ENCODE measurements around the gene CDK10.
"Not testable (repeated sequence)": the region's sequence is repeated elsewhere in the genome, so short reads cannot be mapped to it uniquely, and the experiment has no call there.

The CDK10 gene, protein sequence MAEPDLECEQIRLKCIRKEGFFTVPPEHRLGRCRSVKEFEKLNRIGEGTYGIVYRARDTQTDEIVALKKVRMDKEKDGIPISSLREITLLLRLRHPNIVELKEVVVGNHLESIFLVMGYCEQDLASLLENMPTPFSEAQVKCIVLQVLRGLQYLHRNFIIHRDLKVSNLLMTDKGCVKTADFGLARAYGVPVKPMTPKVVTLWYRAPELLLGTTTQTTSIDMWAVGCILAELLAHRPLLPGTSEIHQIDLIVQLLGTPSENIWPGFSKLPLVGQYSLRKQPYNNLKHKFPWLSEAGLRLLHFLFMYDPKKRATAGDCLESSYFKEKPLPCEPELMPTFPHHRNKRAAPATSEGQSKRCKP

DNA sequence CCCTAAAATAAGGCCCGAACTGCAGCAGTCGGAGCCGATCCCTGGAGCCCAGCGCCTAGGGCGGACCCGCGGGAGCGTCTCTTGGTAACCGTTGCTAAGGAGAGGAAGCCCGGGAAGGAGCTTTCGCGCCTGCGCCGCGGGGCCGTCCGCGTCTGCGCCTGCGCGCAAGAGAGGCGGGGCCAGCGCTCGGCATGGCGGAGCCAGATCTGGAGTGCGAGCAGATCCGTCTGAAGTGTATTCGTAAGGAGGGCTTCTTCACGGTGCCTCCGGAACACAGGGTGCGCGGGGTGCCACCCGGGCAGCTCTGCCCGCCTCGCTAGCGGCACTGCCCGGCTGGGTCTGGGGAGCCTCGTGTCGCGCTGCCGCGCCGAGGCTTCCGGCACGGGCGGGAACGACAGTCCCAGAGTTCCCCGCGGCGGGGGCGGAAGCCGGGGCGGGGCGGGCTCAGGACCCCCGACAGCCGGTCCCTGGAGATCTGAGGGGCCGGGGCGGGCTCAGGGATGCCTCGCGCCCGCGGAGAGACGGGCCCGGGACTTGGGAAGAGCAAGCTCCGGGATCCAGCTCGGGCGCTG lies at the start of gene CDK10:
TSS of gene CDK10 (plus strand) at position 170 of the 572 bp plus-strand sequence. CDS start at position 192, 22 bp downstream.
- peak; percentile 89 for DNase-seq (ENCODE audit: low spot score)

DNA sequence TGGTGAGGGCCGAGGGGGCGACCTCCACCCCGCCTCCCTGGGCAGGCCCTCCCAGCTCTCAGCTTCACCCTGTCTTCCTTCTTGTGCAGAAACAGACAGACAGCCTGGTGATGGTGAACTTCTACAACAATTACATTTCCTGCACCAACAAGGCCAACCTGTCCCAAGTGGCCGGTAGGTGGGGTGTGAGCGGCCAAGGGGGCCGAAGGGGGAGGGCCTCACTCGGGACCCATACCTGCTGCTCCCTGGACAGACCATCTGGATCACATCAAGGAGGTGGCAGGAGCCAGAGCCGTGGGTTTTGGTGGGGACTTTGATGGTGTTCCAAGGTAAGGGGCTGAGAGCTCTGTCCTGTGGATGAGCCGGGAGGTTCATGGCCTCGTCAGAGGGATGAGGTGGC lies 49.1 kb upstream of the CDK10 start:
- DNase-seq (ENCODE audit: low spot score) = no peak

DNA sequence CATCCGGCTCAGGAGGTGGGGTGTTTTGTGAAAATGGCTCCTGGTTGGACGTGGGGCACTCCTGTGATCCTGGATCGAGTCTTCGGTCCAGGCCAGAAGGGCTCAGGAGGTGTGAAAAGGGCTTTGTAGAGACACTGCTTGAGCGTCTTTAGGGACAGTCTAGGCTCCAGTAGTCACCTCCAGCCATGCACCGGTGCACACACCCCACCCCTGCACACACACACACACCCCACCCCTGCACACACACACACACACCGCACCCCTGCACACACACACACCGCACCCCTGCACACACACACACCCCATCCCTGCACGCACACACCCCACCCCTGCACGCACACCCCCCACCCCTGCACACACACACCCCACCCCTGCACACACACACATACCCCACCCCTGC lies 48.0 kb upstream of the CDK10 start:
- DNase-seq (ENCODE audit: low spot score) = no peak

DNA sequence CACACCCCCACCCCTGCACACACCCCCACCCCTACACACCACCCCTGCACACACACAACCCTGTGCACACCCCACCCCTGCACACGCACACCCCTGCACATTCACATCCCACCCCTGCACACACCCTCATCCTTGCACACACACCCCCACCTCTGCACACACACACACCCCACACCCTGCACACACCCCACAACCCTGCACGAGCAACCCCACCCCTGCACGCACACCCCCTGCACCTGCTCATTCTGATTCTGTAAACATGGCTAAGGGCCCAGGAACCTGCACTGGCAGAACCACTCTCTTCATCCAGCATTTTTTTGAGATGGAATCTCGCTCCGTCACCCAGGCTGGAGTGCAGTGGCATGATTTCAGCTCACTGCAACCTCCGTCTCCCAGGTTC lies 47.1 kb upstream of the CDK10 start:
- no peak for DNase-seq (ENCODE audit: low spot score)

DNA sequence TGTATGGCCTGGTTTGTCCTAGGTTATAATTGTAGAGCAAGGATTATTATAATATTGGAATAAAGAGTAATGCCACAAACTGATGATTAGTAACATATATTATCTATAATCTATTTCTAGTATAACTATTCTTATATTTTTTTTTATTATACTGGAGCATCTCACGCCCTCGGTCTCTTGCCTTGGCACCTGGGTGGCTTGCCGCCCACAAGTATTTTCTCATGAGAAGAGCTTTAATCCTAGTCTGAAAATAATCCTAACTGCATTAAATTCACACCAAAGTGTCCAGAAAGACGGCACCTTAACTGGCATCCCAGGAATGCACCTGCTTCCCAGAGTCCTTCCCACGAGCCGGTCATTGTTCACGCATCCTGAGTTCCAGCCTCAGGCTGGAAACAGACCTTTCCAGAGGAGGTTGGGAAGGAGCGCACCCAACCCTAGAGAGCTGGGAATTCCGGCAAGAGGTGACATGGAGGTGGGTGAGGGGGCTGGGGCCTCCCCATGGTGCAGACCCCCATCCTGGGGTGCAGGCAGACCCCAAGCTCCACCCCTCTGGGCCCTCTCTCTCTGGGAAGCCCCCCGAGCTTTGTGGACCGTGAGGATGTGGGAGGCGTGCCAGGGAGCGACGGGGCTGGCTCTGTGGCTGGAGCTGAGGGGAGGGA lies 44.9 kb upstream of the CDK10 start:
- no peak for DNase-seq (ENCODE audit: low spot score)

DNA sequence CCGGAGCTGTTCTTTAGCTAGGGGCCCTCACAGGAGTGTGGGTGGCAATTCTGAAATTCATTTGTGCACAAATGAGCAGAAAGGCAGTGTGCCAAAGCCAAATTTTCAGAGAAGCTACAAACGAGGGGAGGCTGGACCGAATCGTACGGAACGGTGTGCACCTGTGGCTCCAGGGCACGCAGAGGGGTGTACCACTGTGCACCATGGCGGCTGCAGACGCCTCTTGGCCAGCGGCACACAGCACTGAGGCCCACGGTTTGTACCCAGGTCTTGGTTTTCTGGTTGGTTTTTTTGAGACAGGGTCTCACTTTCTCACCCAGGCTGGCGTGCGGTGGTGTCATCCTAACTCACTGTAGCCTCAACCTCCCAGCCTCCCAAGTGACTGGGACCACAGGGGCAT lies 43.9 kb upstream of the CDK10 start:
- DNase-seq (ENCODE audit: low spot score) = no peak

DNA sequence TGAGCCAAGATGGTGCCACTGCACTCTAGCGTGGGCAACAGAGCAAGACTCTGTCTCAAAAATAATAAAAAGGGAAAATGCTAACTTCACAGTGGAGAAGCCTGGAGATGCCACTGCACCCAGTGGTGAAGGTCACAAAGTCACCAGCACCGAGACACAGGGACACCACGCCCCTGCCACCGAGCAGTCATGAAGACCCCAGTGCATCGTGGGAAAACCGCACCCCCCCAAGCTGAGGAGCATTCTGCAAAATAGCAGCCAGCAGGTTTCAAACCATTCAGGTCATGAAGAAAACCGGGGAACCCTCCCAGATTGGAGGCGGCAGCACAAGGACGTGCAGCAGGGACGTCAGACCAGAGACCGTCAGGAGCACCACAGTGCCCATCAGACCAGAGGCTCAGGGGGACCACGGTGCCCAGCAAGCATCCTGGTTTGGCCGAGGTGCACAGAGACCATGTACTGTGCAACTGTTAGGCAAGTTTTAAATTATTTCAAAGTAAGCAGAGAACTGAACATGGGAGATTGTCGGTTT lies 42.7 kb upstream of the CDK10 start:
- DNase-seq (ENCODE audit: low spot score) = no peak

DNA sequence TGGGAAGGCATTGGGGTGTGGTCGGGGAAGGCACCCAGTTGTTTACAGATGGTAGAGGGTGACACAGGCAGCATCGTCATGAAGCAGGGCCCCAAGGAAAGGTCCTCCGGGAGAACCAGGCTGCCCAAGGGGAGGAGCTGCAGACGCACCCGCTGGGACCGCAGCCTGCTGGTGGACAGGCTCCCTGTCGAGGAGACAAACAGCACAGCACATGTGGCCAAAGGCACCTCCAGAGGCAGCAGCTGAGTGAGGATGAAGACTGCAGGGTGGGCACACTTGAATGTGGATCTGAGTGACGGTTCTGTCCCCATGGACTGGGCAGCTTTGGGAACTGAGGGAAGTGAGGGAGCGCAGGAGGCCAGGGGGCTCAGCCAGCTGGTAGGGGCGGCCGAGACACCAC lies 41.4 kb upstream of the CDK10 start:
- DNase-seq (ENCODE audit: low spot score) = no peak

DNA sequence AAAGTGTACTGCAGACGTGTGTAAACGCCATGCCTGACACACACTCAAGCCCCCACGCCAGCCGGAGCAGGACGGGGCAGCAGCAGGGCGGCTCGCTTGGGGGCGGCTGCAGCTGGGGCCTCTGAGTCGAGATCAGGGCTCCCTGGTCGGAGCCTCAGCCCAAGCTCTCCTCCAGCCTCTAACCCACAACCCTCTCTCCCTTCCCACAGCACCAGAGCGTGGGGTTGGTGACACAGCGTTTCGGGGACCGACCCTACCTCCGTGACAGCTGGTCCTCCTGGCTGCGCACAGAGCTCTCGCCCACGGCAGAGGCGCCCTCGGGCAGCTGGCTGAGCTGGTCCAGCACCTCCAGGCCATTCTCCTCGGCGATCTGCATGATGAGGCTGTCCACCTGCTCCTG lies 40.2 kb upstream of the CDK10 start:
- DNase-seq (ENCODE audit: low spot score) = no peak

DNA sequence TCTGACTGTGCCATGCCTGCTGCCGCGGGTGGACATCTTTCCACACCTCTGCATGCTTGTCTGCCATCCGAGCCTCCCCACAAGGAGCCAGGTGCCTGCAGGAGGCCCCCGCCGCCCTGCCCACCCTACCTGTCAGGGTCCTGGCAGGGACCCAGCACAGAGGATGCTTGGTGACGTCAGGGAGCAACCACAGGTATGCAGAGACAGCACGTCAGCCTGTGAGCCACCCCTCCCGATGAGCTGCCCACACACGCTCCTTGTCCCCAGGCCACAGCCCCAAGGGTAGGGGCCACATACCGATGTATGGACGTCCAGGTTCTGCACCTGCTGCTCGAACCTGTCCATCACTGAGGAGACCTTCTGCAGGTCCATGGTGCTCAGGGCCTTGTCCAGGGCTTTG lies 39.6 kb upstream of the CDK10 start:
- DNase-seq (ENCODE audit: low spot score) = no peak

DNA sequence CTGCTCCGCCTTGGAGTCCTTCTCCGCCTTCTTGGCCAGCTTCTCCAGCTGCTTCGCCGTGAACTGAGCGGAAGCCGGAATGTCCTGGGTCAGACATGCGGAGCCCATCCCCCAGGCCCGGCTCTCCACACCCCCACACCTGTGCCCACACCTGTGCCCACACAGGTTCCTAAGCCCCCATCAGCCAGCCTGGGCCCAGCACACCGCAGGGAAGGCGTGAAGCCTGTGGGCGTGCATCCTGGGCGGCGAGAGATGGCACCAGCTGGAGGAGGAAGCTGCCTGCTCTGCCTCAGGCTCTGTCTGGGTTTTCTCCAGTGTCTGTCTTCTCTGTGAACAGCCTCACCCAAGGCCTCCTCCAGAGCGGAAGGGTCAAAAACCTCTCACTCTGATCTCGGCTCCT lies 34.9 kb upstream of the CDK10 start:
- DNase-seq (ENCODE audit: low spot score) = no peak

DNA sequence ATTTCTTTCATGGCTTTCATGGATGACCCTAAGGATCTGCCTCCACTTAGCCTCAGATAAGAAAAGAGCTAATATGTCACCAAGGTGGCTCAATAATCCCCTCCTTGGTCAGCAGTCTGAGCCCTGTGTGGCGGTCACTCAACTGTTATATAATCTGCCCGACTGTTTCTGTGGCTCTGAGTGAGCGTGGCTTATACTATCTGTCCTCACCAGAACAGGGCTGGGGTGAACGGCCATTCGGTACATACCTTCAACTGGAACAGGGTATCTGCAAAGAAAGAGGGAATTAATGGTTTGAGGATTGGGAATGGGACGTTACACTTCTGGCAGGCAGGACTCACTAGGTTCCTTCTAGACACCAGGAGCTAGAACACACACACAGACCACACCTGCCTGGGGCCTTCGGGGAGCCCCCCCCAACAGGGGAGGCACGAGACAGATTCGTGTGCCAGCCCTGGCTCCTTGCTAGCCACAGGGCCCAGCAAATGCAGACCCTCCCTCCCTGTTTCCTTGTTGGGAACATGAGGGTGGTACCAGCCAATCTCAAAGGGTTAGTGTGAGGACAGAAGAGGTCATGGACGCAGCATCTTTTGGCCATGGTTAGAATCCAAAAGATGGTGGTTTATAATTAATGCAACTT lies 32.7 kb upstream of the CDK10 start:
- DNase-seq (ENCODE audit: low spot score) = no peak

DNA sequence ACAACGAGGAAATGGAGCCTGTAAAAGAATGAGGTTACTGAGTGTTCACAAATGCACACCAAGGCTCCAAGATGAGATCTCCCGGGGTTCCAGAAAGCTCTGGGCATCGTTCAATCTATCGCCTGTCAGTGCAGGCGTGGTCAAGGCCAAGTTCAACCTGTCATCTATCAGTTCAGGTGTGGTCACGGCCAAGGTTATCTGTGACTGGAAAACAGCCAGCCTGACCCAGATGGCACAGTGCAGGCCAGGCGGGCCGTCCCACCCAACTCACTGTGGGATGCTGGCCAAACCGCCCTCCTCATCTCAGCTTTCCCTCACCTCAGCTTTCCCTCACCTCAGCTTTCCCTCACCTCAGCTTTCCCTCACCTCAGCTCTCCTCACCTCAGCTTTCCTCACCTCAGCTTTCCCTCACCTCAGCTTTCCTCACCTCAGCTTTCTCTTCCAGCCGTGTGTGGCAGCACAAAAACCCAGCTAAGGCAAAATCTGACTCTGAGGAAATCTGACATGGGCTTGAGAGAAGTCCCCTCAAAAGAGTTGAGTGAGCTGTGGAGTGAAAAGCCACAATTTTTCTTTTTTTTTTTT lies 31.3 kb upstream of the CDK10 start:
- DNase-seq (ENCODE audit: low spot score) = no peak

DNA sequence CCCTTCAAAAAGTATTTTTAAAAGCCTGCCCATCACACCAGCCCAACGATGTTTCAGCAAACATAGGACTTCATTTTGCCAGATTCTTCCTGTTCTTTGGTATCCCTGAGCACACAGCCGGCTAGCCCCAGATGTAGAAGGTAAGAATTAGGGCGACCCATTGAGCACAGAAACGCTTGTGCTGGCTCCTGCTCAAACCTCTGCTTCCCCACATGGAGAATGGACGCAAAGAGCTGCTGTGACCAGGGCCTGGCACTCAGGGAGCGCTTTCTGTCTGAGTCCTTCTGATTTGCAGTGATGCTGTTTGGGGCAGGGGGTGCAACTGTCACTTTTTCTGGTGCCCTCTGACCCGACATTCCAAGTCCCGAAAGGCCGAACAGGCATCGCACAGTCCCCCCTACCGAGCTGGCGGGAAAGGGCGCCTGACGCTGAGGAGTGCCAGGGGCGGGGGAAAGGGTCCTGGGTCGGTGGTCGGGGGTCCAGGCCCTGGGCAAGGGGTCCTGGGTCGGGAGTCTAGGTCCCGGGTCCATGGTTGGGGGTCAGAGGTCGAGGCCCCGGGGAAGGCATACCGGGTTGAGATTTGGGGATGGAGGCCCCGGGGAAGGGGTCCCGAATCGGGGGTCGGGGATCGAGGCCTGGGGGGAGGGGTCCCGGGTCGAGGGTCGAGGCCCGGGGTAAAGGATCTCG lies 29.9 kb upstream of the CDK10 start:
- no peak for DNase-seq (ENCODE audit: low spot score)

DNA sequence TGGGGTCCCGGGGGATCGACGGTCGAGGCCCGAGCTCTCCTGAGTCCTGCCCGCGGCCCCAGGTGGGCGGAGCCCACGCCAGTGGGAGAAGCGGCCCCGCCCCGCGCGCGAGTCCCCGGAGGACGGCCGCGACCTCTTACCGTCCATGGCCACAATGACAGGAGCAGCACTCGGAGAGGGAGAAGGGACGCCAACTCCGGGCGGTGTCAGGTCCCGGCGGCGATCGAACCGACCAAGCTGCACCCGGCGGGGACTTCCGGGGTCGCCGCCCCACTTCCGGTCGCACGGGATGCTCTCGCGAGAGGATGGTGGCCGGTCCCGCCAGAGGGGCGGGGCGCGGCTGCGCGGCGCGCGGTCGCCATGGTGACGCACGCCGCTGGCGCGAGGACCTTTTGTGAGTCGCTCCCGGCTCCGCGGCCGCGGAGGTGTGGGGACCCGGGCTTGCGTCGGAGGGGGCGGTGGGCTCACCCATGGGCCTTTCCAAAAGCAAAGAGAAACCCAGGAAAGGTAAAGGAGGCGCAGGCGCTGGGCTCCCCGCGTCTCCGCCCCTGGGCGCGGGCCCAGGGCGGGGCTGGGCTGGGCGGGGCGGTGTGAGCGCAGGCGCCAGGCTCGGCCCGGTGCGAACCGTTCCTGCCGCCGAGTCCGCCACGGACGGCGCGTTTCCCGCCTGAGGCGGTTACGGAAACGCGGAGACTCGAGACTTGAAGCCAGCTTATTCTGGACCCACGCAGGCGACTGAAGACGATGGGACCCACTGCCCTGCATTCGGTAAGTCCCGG lies 28.9 kb upstream of the CDK10 start, which contains the start of the genes CHMP1A and SPATA33:
TSS of gene CHMP1A (minus strand) at position 267 of the 779 bp plus-strand sequence. CDS start at position 147, 120 bp downstream.
TSS of gene SPATA33 (plus strand) at position 395 of the 779 bp plus-strand sequence. CDS start at position 471, 76 bp downstream.
- peak; percentile 92 for DNase-seq (ENCODE audit: low spot score)

DNA sequence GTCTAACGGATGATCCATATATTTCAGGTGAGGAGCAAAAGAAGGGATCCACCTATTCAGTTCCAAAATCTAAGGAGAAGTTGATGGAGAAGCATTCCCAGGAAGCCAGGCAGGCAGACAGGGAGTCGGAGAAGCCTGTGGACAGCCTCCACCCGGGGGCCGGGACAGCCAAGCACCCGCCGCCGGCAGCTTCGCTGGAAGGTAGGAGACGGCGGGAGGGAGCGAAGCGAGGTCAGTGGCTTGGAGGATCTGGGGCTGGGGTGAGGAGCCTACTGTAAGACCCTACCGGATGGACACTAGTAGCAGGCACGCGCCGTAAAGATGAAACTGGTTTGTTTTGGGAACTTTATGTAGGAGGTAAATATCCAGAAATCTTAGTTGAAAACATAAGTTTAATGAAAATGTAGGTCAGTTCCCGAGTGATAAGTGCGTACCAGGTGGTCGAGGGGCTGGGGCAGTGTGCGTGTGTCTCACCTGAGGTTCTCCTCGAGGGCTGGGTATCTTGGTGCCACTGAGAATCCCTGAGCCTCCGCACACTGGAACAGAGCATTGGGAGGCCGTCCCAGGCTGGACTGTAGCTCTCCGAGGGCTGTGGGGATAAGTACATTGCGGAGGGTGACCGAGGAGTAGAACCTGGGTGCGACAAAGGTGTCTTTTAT lies 28.1 kb upstream of the CDK10 start:
- no peak for DNase-seq (ENCODE audit: low spot score)

DNA sequence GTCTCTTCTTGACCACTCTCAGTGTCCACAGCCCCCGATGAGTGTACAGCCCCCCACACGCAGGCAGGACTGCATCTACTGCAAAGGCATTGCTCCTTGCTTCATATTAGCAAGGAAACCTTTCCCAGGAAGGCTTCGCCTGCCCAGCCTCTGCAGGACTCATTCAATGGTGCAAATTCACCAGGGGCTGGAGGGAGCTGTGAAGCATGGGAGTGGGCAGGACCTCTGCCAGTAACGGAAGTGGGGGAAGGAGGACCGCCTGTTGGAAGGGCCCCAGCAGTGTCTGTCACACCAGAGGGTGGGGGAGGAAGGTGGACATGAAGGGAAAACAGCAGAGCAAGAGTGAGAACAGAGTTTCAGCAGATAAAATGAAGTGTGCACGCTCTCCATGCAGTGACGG lies 26.3 kb upstream of the CDK10 start:
- no peak for DNase-seq (ENCODE audit: low spot score)

DNA sequence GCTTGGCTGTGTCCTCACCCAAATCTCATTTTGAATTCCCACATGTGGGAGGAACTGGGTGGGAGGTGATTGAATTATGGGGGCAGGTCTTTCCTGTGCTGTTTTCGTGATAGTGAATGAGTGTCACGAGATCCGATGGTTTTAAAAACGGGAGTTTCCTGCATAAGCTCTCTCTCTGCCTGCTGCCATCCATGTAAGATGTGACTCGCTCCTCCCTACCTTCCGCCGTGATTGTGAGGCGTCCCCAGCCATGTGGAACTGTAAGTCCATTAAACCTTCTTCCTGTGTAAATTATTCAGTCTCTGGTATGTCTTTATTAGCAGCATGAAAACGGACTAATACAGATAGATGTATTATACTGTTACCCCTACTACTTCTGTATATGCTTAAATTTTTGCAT lies 25.3 kb upstream of the CDK10 start:
- DNase-seq (ENCODE audit: low spot score) = no peak

DNA sequence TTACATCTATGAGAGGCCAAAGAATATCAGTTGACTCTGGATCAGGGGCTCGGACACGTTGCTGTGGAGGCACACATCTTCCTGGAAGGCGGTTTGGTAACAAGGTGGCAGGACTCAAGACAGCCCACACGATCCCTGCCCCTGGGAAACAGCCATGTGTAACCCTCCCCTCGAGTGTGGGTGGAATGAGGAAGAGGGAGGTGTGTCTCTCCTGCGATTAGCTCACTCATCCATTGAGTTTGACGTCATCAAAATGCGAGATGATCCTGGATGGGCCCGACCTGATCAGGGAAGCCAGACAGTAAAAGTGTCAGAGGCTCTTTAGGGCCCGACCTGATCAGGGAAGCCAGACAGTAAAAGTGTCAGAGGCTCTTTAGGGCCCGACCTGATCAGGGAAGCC lies 22.3 kb upstream of the CDK10 start:
- not testable (repeated sequence) for DNase-seq (ENCODE audit: low spot score)

DNA sequence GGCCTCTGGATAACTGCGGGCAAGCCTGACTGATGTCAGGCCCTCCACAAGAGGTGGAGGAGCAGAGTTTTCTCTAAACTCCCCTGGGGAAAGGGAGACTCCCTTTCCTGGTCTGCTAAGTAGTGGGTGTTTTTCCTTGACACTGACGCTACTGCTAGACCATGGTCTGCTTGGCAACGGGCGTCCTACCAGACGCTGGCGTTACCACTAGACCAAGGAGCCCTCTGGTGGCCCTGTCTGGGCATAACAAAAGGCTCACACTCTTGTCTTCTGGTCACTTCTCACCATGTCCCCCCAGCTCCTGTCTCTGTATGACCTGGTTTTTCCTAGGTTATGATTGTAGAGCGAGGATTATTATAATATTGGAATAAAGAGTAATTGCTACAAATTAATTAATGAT lies 19.5 kb upstream of the CDK10 start:
- DNase-seq (ENCODE audit: low spot score) = not testable (repeated sequence)

Data from CD4-positive, alpha-beta T cell treated with Interleukin-15 for 4 hours (primary cell).